Lung (tissue), 12 donors: ENCODE measurements around the gene MYL7. TPM values are rescaled to one million over a fixed set of nuclear protein-coding genes. Genes with fewer than 3 reads are reported as not detected.
"Not testable (repeated sequence)": the region's sequence is repeated elsewhere in the genome, so short reads cannot be mapped to it uniquely, and the experiment has no call there.

Source experiments
- ATAC-seq: fragments of 200-7000 bp; cut with Tn5 transposase; one replicate; pipeline ENCODE4 v1.9.1; 2020; ENCODE audit warnings: moderate number of reproducible peaks; ENCODE audit not compliant: insufficient read depth, low FRiP score
- DNase-seq, 3 donors: peaks; one replicate each; pipeline ENCODE4 v3.0.0-alpha.2; 2013 to 2017
- H3K27ac ChIP-seq, 2 donors: one replicate each; pipeline ENCODE4 v1.5.1; 2013; ENCODE audit warnings: mild to moderate bottlenecking in 2 of 2, moderate library complexity in 2 of 2, control low read depth in 1 of 2, inconsistent platforms in 1 of 2, low read depth in 1 of 2, low read length in 1 of 2
- H3K27me3 ChIP-seq, 3 donors: one replicate each; pipeline ENCODE4 v1.5.1; 2013; ENCODE audit warnings: low read length in 2 of 3; ENCODE audit not compliant: control insufficient read depth in 3 of 3, insufficient read depth in 3 of 3
- H3K36me3 ChIP-seq, 4 donors: one replicate each; pipeline ENCODE4 v1.5.1; 2013; ENCODE audit warnings: low read length in 4 of 4, mild to moderate bottlenecking in 1 of 4, moderate library complexity in 1 of 4; ENCODE audit not compliant: control insufficient read depth in 4 of 4, insufficient read depth in 4 of 4
- H3K4me1 ChIP-seq, 5 donors: one replicate each; pipeline ENCODE4 v1.5.1; 2013; ENCODE audit warnings: low read length in 5 of 5, mild to moderate bottlenecking in 2 of 5, moderate library complexity in 1 of 5; ENCODE audit not compliant: control insufficient read depth in 5 of 5, insufficient read depth in 5 of 5
- H3K4me3 ChIP-seq: one replicate; pipeline ENCODE4 v1.5.1; 2013; ENCODE audit warnings: mild to moderate bottlenecking, control low read depth, moderate library complexity
- H3K9ac ChIP-seq, 2 donors: one replicate each; pipeline ENCODE4 v1.5.1; 2013; ENCODE audit warnings: low read length in 2 of 2, control low read depth in 1 of 2; ENCODE audit not compliant: insufficient read depth in 1 of 2
- H3K9me3 ChIP-seq, 4 donors: one replicate each; pipeline ENCODE4 v1.5.1; 2013; ENCODE audit warnings: low read length in 3 of 4, mild to moderate bottlenecking in 1 of 4, moderate library complexity in 1 of 4; ENCODE audit not compliant: control insufficient read depth in 4 of 4, insufficient read depth in 3 of 4
- WGBS, 2 donors: extraction: QIAGEN DNeasy Blood & Tissue Kit; methylation state at CpG; one replicate each; pipeline ENCODE4 v1.1.7; 2013; 5-methylcytosine and 5-hydroxymethylcytosine counted together
- polyA plus RNA-seq, 2 donors: library from polyadenylated mRNA; stranded (reverse); fragments of 200-250 nt; gene quantifications; one replicate each; pipeline ENCODE4 v1.2.1, GENCODE V29; 2013
- total RNA-seq, 2 donors: library from RNA; depleted of rRNA in 1 of 2; stranded (reverse); fragments of >200 nt in 1 of 2; gene quantifications; one replicate each; pipeline ENCODE4 v1.2.1, GENCODE V29; 2014 to 2021
- TF ChIP-seq, protein P1 (sequence below): IDR thresholded peaks from 2 replicates; pipeline ENCODE4 v1.5.1; 2012; ENCODE audit warnings: mild to moderate bottlenecking; ENCODE audit errors: control extremely low read depth, extremely low read depth
- donor health status: control.
- donor health status: control.
- donor health status: Bipolar disorder and iron deficiency.
- donor health status: healthy.
- donor health status: DM: yes; HTN: yes; CAD: no.

MYL7 gene
- total and polyA plus RNA-seq, 4 donors: 0.08 to 13.0 TPM; not detected in 2

DNA sequence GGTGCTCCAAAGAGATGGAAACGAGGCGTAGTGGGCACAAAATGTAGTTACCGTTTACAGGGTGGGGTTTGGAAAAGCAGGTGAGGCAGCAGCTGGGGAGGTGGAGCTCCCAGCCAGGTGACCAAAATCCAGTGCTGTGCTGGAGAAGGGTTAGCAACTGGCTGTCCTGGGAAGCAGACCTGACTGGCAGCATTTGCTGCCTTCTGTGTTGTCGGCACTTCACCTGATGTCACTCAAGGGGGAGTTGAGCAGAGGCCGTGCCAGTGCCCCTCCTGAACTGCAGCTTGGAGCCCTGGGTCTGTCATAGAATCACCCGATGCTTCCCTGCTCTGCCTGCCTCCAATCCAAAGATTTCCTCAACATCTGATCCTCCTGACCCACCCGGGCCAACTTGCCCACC lies 35.4 kb upstream of the MYL7 start:
- Histone ChIP-seq H3K9ac (no peak overlapping the region), H3K36me3 (no peaks in the 10 kb centered on the region), H3K4me3 (no peak overlapping the region), H3K9me3 (peaks cover 0 to 2% (median 0%) of the 10 kb centered on the region in 4 donors), H3K27ac (no peak overlapping the region), H3K27me3 (peaks cover 0 to 4% (median 0%) of the 10 kb centered on the region in 3 donors), H3K4me1 (no peaks in the 10 kb centered on the region)
- TF ChIP-seq, protein P1, sequence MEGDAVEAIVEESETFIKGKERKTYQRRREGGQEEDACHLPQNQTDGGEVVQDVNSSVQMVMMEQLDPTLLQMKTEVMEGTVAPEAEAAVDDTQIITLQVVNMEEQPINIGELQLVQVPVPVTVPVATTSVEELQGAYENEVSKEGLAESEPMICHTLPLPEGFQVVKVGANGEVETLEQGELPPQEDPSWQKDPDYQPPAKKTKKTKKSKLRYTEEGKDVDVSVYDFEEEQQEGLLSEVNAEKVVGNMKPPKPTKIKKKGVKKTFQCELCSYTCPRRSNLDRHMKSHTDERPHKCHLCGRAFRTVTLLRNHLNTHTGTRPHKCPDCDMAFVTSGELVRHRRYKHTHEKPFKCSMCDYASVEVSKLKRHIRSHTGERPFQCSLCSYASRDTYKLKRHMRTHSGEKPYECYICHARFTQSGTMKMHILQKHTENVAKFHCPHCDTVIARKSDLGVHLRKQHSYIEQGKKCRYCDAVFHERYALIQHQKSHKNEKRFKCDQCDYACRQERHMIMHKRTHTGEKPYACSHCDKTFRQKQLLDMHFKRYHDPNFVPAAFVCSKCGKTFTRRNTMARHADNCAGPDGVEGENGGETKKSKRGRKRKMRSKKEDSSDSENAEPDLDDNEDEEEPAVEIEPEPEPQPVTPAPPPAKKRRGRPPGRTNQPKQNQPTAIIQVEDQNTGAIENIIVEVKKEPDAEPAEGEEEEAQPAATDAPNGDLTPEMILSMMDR: no peak
- no peak for ATAC-seq
- 75 to 76% methylated on average over 6 to 7 of the region's 7 CpGs for WGBS, 2 donors
- DNase-seq: no peak

DNA sequence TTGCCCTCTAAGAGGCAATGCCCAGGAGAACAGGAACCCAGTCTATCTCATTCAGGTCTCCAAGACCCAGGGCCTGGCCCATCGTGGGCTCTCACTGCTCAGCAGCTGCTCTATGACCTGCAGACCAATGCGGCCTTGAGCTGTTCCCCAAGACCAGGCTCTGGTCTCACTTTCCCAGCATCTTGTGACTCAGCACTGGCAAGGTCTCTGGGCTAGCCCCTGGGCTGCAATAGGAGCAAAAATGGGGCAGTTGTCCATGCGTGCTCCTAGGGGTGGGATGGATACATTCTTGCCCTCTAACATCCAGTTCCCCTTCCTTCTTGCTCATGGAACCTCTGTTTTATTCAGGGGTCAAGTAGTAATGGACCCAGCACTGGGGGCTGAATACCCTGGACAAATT lies 34.6 kb upstream of the MYL7 start:
- peaks cover 0 to 4% (median 0%) of the 10 kb centered on the region in 3 donors for H3K27me3 ChIP-seq
- no peak overlapping the region for H3K4me3 ChIP-seq
- TF ChIP-seq, protein P1: no peak
- no peak overlapping the region for H3K27ac ChIP-seq
- H3K36me3 ChIP-seq: no peaks in the 10 kb centered on the region
- no peak overlapping the region for H3K9ac ChIP-seq
- H3K4me1 ChIP-seq: no peaks in the 10 kb centered on the region
- WGBS, 2 donors: 77% methylated on average over 3 of the region's 3 CpGs
- ATAC-seq: no peak
- H3K9me3 ChIP-seq: peaks cover 0 to 2% (median 0%) of the 10 kb centered on the region in 4 donors
- no peak for DNase-seq

DNA sequence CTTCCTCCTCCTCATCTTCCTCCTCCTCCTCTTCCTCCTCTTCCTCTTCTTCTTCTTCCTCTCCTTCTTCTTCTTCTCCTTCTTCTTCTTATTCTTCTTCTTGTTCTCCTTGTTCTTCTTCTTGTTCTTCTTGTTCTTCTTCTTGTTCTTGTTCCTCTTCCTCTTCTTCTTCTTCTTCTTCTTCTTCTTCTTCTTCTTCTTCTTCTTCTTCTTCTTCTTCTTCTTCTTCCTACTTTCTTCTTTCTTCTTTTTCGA lies 33.5 kb upstream of the MYL7 start:
- not testable (repeated sequence) for H3K27ac ChIP-seq, H3K36me3 ChIP-seq, H3K4me1 ChIP-seq, DNase-seq, H3K4me3 ChIP-seq, H3K9ac ChIP-seq, ATAC-seq, H3K9me3 ChIP-seq, H3K27me3 ChIP-seq
- 57 to 68% methylated on average over 1 of the region's 1 CpG for WGBS, 2 donors

DNA sequence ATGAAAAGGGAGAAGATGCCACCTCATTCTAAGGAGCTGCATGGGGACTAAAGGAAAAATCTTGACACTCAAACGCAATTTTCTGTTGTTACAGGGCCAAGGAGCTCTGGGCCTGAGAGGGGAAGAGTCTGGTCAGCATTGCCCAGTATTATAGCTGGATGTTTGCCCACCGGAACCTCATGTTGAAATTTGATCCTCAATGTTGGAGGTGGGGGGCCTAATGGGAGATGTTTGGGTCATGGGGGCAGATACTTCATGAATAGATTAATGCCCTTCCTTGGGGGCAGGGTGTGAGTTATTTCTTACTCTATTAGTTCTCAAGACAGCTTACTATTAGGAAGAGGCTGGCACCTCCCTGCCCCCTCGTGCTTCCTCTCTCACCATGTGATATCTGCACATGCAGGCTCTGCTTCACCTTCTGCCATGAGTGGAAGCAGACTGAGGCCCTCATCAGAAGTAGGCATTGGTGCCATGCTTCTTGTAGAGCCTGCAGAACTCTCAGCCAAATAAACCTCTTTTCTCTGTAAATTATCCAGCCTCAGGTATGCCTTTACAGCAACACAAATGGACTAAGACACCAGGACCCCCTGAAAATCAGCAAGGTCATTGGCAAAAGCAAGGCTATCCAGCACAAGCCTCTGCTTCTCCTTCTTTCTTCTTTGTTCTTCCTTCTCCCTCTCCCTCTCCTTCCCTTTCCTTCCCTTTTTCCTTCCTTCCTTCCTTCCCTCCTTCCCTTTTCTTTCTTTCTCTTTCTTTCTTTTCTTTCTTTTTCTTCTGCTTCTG lies 33.0 kb upstream of the MYL7 start:
- Histone ChIP-seq H3K9ac (no peak overlapping the region), H3K4me1 (no peaks in the 10 kb centered on the region), H3K27me3 (peaks cover 0 to 4% (median 0%) of the 10 kb centered on the region in 3 donors), H3K27ac (no peak overlapping the region), H3K4me3 (no peak overlapping the region), H3K36me3 (no peaks in the 10 kb centered on the region), H3K9me3 (peaks cover 0 to 2% (median 0%) of the 10 kb centered on the region in 4 donors)
- TF ChIP-seq, protein P1: no peak
- ATAC-seq (no peak), DNase-seq (no peak)
- WGBS, 2 donors: 50 to 68% methylated on average over 3 of the region's 3 CpGs
